Thyroid gland (tissue), 4 donors: ENCODE results near the gene KRTAP4-8.

Experiments used
- POLR2A ChIP-seq, 2 donors: fragments of 450-650 bp; IDR thresholded peaks; one replicate each; pipeline ENCODE4 v1.6.1; 2017; ENCODE audit warnings: antibody characterized with exemption in 2 of 2, mild to moderate bottlenecking in 2 of 2, moderate library complexity in 1 of 2
- TF ChIP-seq, protein P1 (sequence below), 6 experiments: fragments of 200-600 bp in 3 of 6; fragments of 450-650 bp in 3 of 6; sonication (generic) in 3 of 6; IDR thresholded peaks; one replicate each; pipeline ENCODE4 v1.5.1; 2016 to 2019; ENCODE audit warnings: antibody characterized with exemption in 6 of 6, mild to moderate bottlenecking in 2 of 6, inconsistent platforms in 1 of 6, moderate library complexity in 1 of 6

DNA sequence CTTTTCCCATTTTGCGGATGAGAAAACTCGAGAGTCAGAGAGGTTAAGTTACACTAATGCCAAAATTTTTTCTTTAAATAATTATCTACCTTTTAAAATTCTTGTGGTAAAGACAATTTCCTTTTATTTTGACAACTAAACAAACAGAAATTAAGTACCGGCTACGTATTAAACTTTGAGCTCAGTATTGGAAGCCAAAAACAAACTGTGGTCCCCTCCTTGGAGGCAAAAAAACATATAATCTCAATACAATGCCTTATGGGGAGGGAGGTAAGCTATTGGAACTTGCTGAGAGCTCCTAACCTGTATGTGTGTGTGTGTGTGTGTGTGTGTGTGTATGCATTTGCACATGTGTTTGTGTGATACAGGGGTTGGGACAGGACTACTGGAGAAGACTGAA is 34.5 kb downstream of the KRTAP4-8 start:
- TF ChIP-seq, protein P1, sequence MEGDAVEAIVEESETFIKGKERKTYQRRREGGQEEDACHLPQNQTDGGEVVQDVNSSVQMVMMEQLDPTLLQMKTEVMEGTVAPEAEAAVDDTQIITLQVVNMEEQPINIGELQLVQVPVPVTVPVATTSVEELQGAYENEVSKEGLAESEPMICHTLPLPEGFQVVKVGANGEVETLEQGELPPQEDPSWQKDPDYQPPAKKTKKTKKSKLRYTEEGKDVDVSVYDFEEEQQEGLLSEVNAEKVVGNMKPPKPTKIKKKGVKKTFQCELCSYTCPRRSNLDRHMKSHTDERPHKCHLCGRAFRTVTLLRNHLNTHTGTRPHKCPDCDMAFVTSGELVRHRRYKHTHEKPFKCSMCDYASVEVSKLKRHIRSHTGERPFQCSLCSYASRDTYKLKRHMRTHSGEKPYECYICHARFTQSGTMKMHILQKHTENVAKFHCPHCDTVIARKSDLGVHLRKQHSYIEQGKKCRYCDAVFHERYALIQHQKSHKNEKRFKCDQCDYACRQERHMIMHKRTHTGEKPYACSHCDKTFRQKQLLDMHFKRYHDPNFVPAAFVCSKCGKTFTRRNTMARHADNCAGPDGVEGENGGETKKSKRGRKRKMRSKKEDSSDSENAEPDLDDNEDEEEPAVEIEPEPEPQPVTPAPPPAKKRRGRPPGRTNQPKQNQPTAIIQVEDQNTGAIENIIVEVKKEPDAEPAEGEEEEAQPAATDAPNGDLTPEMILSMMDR (IDR thresholded peaks at IDR 0.05), result no peak
- TF ChIP-seq POLR2A (IDR thresholded peaks at IDR 0.05), result no peak
